Measurements from ENCODE around the gene ZNF473. TPM values are rescaled to one million over a fixed set of nuclear protein-coding genes. Genes with fewer than 3 reads are reported as not detected.
"Not testable (repeated sequence)": the region's sequence is repeated elsewhere in the genome, so short reads cannot be mapped to it uniquely, and the experiment has no call there.

ZNF473 gene
- total and polyA plus RNA-seq, 2 donors (not counting 1 experiment from before 2014, with no cell fraction given): 5.5 to 9.8 TPM

DNA sequence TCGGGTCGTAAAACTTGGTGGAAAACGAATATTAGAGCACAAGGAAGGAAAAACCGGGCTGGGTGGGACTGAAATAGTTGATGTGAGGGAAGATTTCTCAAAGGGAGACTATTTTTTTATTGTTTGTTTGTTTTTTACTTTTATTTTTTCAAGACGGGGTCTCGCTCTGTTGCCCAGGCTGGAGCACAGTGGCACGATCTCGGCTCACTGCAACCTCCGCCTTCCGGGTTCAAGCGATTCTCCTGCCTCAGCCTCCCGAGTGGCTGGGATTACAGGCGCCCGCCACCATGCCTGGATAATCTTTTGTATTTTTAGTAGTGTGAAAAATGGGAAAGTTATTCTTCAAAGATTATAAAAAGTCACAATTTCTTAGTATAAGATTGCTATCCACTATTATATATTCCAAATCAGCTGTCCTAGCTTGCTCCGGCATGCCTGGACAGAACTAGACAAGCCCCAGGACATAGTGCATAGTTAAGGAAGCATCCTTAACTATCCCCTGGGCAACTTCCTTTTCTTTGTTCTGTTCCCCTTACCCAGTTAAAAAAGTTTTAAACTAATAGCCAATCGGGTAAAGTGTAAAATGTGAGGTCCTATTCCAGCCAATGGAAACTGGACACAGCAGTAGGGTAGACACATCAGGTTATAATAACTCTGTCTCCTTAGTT lies 25.6 kb downstream of the ZNF473 start:
- WGBS (ENCODE audit: insufficient coverage): 2% methylated on average over 4 of the region's 16 CpGs
- H3K79me2 ChIP-seq (ENCODE audit: control insufficient read depth, insufficient read depth, low read length); DNase-seq; H3K36me3 ChIP-seq (replicated peaks in 1 of 2; ENCODE audit: control extremely low read depth in 1 of 2, control insufficient read depth in 1 of 2, extremely low read depth in 1 of 2, insufficient read depth in 2 of 2, low read length in 1 of 2); H3K27me3 Mint-ChIP-seq; POLR2A ChIA-PET; ATAC-seq (ENCODE audit: low read depth); H3K27me3 ChIP-seq (replicated peaks in 1 of 4; ENCODE audit: control extremely low read depth in 1 of 4, control insufficient read depth in 3 of 4, insufficient read depth in 4 of 4, low read length in 3 of 4); H3K9me3 Mint-ChIP-seq (ENCODE audit: insufficient read depth); H3K27ac ChIP-seq (ENCODE audit: low read length in 2 of 2); H4K20me1 ChIP-seq (ENCODE audit: control insufficient read depth, insufficient read depth, low read length, poor library complexity, severe bottlenecking); intact Hi-C loops (cut with micrococcal nuclease): not testable (repeated sequence)
- H3K9me3 ChIP-seq (ENCODE audit: control extremely low read depth in 1 of 3, control insufficient read depth in 2 of 3, insufficient read depth in 1 of 3, low read length in 2 of 3): peaks cover 0 to 22% (median 6%) of the 10 kb centered on the region in 3 donors
- peak overlapping the region; percentile 94 for H3K4me3 Mint-ChIP-seq
- H3K27ac Mint-ChIP-seq: peak overlapping the region; percentile 62
- peak overlapping the region; percentile 87 for H3K4me2 ChIP-seq (replicated peaks; ENCODE audit: low read depth, low read length, poor library complexity, severe bottlenecking)
- peak overlapping the region; percentile 22 to 65 (median 54) for H3K4me3 ChIP-seq (ENCODE audit: control extremely low read depth in 1 of 5, extremely low read depth in 1 of 5, insufficient read depth in 1 of 5, low read depth in 2 of 5, low read length in 4 of 5)
- peak overlapping the region; percentile 81 for H3K9ac ChIP-seq (ENCODE audit: low read length)
- H3K4me1 ChIP-seq (ENCODE audit: control insufficient read depth in 2 of 2, insufficient read depth in 2 of 2, low read length in 2 of 2): peaks cover 5 to 17% of the 10 kb centered on the region in 2 donors
- CTCF ChIA-PET: interaction anchor here (0.5 to 1.1 kb wide), 3 partner anchors 27 to 238 kb away, joined by 3 read pairs; partner anchors contain the start of gene FUZ
- peaks cover 15% of the 10 kb centered on the region for H3K4me1 Mint-ChIP-seq
- peak overlapping the region; percentile 73 for H2AFZ ChIP-seq (ENCODE audit: insufficient read depth, low read depth, low read length, poor library complexity, severe bottlenecking)

DNA sequence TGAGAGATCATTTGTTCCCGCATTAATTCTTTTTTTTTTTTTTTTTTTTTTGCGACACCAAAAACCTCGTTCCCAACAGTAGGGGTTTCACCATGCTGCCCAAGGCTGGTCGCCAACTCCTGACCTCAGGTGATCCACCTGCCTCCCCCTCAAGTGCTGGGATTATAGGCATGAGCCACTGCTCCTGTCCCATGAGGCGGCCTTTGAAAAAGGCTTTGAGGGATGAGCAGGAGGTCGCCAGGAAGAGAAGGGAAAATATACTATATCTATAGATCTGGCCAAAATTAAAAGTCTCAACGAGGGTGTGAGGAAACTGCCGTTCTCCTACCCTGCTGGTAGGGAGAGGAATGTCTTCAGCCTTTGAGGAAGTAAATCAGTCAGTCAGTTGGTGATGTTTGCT lies 26.2 kb downstream of the ZNF473 start:
- TF ChIP-seq EZH2 (IDR thresholded peaks at IDR 0.05; ENCODE audit: borderline replicate concordance, insufficient read depth, low read depth, low read length, poor library complexity, severe bottlenecking): no peak
- TF ChIP-seq, protein P1, sequence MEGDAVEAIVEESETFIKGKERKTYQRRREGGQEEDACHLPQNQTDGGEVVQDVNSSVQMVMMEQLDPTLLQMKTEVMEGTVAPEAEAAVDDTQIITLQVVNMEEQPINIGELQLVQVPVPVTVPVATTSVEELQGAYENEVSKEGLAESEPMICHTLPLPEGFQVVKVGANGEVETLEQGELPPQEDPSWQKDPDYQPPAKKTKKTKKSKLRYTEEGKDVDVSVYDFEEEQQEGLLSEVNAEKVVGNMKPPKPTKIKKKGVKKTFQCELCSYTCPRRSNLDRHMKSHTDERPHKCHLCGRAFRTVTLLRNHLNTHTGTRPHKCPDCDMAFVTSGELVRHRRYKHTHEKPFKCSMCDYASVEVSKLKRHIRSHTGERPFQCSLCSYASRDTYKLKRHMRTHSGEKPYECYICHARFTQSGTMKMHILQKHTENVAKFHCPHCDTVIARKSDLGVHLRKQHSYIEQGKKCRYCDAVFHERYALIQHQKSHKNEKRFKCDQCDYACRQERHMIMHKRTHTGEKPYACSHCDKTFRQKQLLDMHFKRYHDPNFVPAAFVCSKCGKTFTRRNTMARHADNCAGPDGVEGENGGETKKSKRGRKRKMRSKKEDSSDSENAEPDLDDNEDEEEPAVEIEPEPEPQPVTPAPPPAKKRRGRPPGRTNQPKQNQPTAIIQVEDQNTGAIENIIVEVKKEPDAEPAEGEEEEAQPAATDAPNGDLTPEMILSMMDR (IDR thresholded peaks at IDR 0.05): no peak
- H3K9ac ChIP-seq (ENCODE audit: low read length): no peak overlapping the region
- Mint-ChIP-seq H3K4me1 (peaks cover 15% of the 10 kb centered on the region), H3K27me3 (peaks cover 9% of the 10 kb centered on the region), H3K4me3 (peak overlapping the region; percentile 10), H3K9me3 (ENCODE audit: insufficient read depth) (no peaks in the 10 kb centered on the region), H3K27ac (no peak overlapping the region)
- peaks cover 0 to 18% (median 0%) of the 10 kb centered on the region in 3 donors for H3K9me3 ChIP-seq (ENCODE audit: control extremely low read depth in 1 of 3, control insufficient read depth in 2 of 3, insufficient read depth in 1 of 3, low read length in 2 of 3)
- no peak overlapping the region for H3K4me2 ChIP-seq (replicated peaks; ENCODE audit: low read depth, low read length, poor library complexity, severe bottlenecking)
- ATAC-seq (ENCODE audit: low read depth) (no peak), DNase-seq (no peak)
- H3K4me3 ChIP-seq (ENCODE audit: control extremely low read depth in 1 of 5, extremely low read depth in 1 of 5, insufficient read depth in 1 of 5, low read depth in 2 of 5, low read length in 4 of 5): no peak overlapping the region
- ChIA-PET CTCF (interaction anchor here (0.6 kb wide), 1 partner anchor 239 kb away, joined by 3 read pairs; the partner anchor contains the start of gene FUZ), POLR2A (no interaction called here)
- intact Hi-C loops (cut with micrococcal nuclease): no loop called here
- no peaks in the 10 kb centered on the region for H3K36me3 ChIP-seq (replicated peaks in 1 of 2; ENCODE audit: control extremely low read depth in 1 of 2, control insufficient read depth in 1 of 2, extremely low read depth in 1 of 2, insufficient read depth in 2 of 2, low read length in 1 of 2)
- peaks cover 0 to 6% (median 0%) of the 10 kb centered on the region in 4 experiments for H3K27me3 ChIP-seq (replicated peaks in 1 of 4; ENCODE audit: control extremely low read depth in 1 of 4, control insufficient read depth in 3 of 4, insufficient read depth in 4 of 4, low read length in 3 of 4)
- WGBS (ENCODE audit: insufficient coverage): 65% methylated on average over 2 of the region's 8 CpGs
- H3K27ac ChIP-seq (ENCODE audit: low read length in 2 of 2): no peak overlapping the region
- no peaks in the 10 kb centered on the region for H4K20me1 ChIP-seq (ENCODE audit: control insufficient read depth, insufficient read depth, low read length, poor library complexity, severe bottlenecking)
- peaks cover 5 to 17% of the 10 kb centered on the region in 2 donors for H3K4me1 ChIP-seq (ENCODE audit: control insufficient read depth in 2 of 2, insufficient read depth in 2 of 2, low read length in 2 of 2)
- no peak overlapping the region for H2AFZ ChIP-seq (ENCODE audit: insufficient read depth, low read depth, low read length, poor library complexity, severe bottlenecking)
- H3K79me2 ChIP-seq (ENCODE audit: control insufficient read depth, insufficient read depth, low read length): no peaks in the 10 kb centered on the region

All from B cell (primary cell).